MM.1S (cell line): Measurements from ENCODE around the gene ZNF787.

Source experiments
- DNase-seq: peaks from one replicate; pipeline ENCODE4 v3.0.0-alpha.2; 2015
- H2AFZ ChIP-seq: fragments of 300-600 bp; sonication (generic); 2 replicates; pipeline ENCODE4 v1.6.0; 2016; ENCODE audit warnings: antibody characterized with exemption, low read length
- H3F3A ChIP-seq: fragments of 300-600 bp; sonication (generic); 2 replicates; pipeline ENCODE4 v1.6.1; 2016; ENCODE audit warnings: mild to moderate bottlenecking, antibody characterized with exemption, low read length, moderate library complexity, mixed read lengths; ENCODE audit not compliant: insufficient read depth
- H3K27ac ChIP-seq: fragments of 300-600 bp; sonication (generic); 2 replicates; pipeline ENCODE4 v1.5.1; 2016; ENCODE audit warnings: mild to moderate bottlenecking, low read length
- H3K27me3 ChIP-seq: fragments of 300-600 bp; sonication (generic); replicated peaks from 2 replicates; pipeline ENCODE4 v1.6.0; 2016; ENCODE audit warnings: low read length; ENCODE audit not compliant: insufficient read depth
- H3K36me3 ChIP-seq: fragments of 300-600 bp; sonication (generic); replicated peaks from 2 replicates; pipeline ENCODE4 v1.6.1; 2016; ENCODE audit warnings: mild to moderate bottlenecking, low read length, mixed read lengths; ENCODE audit not compliant: insufficient read depth
- H3K4me1 ChIP-seq: fragments of 300-600 bp; sonication (generic); 2 replicates; pipeline ENCODE4 v1.6.1; 2016; ENCODE audit warnings: low read length, mixed read lengths
- H3K4me2 ChIP-seq: fragments of 300-600 bp; sonication (generic); 2 replicates; pipeline ENCODE4 v1.6.0; 2016; ENCODE audit warnings: low read depth, low read length
- H3K4me3 ChIP-seq: fragments of 300-600 bp; sonication (generic); 2 replicates; pipeline ENCODE4 v1.5.1; 2016; ENCODE audit warnings: low read length, mixed read lengths
- H3K79me2 ChIP-seq: fragments of 300-600 bp; sonication (generic); 2 replicates; pipeline ENCODE4 v1.6.1; 2016; ENCODE audit warnings: mixed run types, low read length, mixed read lengths
- H3K9ac ChIP-seq: fragments of 300-600 bp; sonication (generic); 2 replicates; pipeline ENCODE4 v1.6.1; 2016; ENCODE audit warnings: low read length, mixed read lengths
- H3K9me2 ChIP-seq: fragments of 300-600 bp; sonication (generic); replicated peaks from 2 replicates; pipeline ENCODE4 v1.6.1; 2016; ENCODE audit warnings: mild to moderate bottlenecking, low read length, mixed read lengths; ENCODE audit not compliant: insufficient read depth
- H3K9me3 ChIP-seq: fragments of 300-600 bp; sonication (generic); replicated peaks from 2 replicates; pipeline ENCODE4 v1.6.1; 2016; ENCODE audit warnings: mild to moderate bottlenecking, low read length, mixed read lengths; ENCODE audit not compliant: insufficient read depth
- H4K20me1 ChIP-seq: fragments of 300-600 bp; sonication (generic); 2 replicates; pipeline ENCODE4 v1.6.1; 2016; ENCODE audit warnings: mild to moderate bottlenecking, low read length, moderate library complexity, mixed read lengths; ENCODE audit not compliant: insufficient read depth
- EZH2 ChIP-seq: fragments of 300-600 bp; sonication (generic); optimal IDR thresholded peaks from 2 replicates; pipeline ENCODE3; 2017; ENCODE audit warnings: low read depth, mild to moderate bottlenecking, antibody characterized with exemption, low read length, mixed read lengths
- EZH2phosphoT487 ChIP-seq: fragments of 300-600 bp; sonication (generic); IDR thresholded peaks from 2 replicates; pipeline ENCODE4 v1.6.1; 2018; ENCODE audit warnings: antibody characterized with exemption, low read length
- TF ChIP-seq, protein P1 (sequence below): fragments of 300-600 bp; sonication (generic); IDR thresholded peaks from 2 replicates; pipeline ENCODE4 v1.5.1; 2016; ENCODE audit warnings: antibody characterized with exemption, low read length, mixed read lengths

The ZNF787 gene

GRCh38 chr19:56126983-56127780, 6.1 kb upstream of the ZNF787 start:
- no peak overlapping the region for H3K4me2 ChIP-seq
- H3K36me3 ChIP-seq: no peaks in the 10 kb centered on the region
- no peaks in the 10 kb centered on the region for H3K4me1 ChIP-seq
- TF ChIP-seq EZH2 (no peak), EZH2phosphoT487 (no peak)
- TF ChIP-seq, protein P1, sequence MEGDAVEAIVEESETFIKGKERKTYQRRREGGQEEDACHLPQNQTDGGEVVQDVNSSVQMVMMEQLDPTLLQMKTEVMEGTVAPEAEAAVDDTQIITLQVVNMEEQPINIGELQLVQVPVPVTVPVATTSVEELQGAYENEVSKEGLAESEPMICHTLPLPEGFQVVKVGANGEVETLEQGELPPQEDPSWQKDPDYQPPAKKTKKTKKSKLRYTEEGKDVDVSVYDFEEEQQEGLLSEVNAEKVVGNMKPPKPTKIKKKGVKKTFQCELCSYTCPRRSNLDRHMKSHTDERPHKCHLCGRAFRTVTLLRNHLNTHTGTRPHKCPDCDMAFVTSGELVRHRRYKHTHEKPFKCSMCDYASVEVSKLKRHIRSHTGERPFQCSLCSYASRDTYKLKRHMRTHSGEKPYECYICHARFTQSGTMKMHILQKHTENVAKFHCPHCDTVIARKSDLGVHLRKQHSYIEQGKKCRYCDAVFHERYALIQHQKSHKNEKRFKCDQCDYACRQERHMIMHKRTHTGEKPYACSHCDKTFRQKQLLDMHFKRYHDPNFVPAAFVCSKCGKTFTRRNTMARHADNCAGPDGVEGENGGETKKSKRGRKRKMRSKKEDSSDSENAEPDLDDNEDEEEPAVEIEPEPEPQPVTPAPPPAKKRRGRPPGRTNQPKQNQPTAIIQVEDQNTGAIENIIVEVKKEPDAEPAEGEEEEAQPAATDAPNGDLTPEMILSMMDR: no peak
- H3K9ac ChIP-seq: no peak overlapping the region
- H3K27me3 ChIP-seq: no peaks in the 10 kb centered on the region
- H3K27ac ChIP-seq: no peak overlapping the region
- H3K9me2 ChIP-seq: no peaks in the 10 kb centered on the region
- no peaks in the 10 kb centered on the region for H3K79me2 ChIP-seq
- no peak overlapping the region for H3K4me3 ChIP-seq
- no peak overlapping the region for H2AFZ ChIP-seq
- no peaks in the 10 kb centered on the region for H3K9me3 ChIP-seq
- no peak for DNase-seq
- no peaks in the 10 kb centered on the region for H4K20me1 ChIP-seq
- H3F3A ChIP-seq: no peaks in the 10 kb centered on the region

- Histone ChIP-seq H3K36me3 (no peaks in the 10 kb centered on the region), H3K27ac (no peak overlapping the region), H3F3A (no peaks in the 10 kb centered on the region), H4K20me1 (no peaks in the 10 kb centered on the region), H3K4me2 (no peak overlapping the region), H2AFZ (no peak overlapping the region), H3K4me1 (0 out of 2 replicates have a peak, but pooled peaks cover 6% of the 10 kb centered on the region), H3K79me2 (no peaks in the 10 kb centered on the region), H3K9ac (no peak overlapping the region), H3K9me3 (no peaks in the 10 kb centered on the region), H3K27me3 (no peaks in the 10 kb centered on the region), H3K9me2 (no peaks in the 10 kb centered on the region), H3K4me3 (no peak overlapping the region)
- TF ChIP-seq, protein P1: no peak
- TF ChIP-seq EZH2phosphoT487 (no peak), EZH2 (no peak)
- DNase-seq: no peak
Measured at GRCh38 chr19:56125806-56126590, 4.9 kb upstream of the ZNF787 start.

DNA sequence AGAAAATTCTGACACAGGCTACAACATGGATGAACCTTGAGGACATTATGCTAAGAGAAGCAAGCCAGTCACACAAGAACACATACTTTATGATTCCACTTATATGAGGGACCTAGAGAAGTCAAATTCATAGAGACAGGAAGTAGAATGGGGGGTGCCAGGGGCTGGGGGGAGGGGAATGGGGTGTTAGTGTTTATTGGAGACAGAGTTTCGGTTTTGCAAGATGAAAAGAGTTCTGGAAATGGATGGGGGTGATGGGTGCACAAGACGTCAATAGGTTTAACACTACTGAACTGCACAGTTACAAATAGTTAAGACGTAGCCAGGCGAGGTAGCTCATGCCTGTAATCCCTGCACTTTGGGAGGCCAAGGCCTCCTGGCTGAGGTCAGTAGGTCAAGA, 3.5 kb upstream of the ZNF787 start:
- Histone ChIP-seq H3K9me2 (no peaks in the 10 kb centered on the region), H3K27me3 (no peaks in the 10 kb centered on the region), H3K4me2 (no peak overlapping the region), H3K27ac (no peak overlapping the region), H3K36me3 (no peaks in the 10 kb centered on the region), H3K4me1 (peaks cover 10% of the 10 kb centered on the region; the same call in 1 of the 2 replicates), H2AFZ (no peak overlapping the region), H3K4me3 (no peak overlapping the region), H4K20me1 (no peaks in the 10 kb centered on the region), H3K9me3 (no peaks in the 10 kb centered on the region), H3K9ac (no peak overlapping the region), H3F3A (no peaks in the 10 kb centered on the region), H3K79me2 (peaks cover 11% of the 10 kb centered on the region)
- TF ChIP-seq EZH2phosphoT487 (no peak), EZH2 (no peak)
- TF ChIP-seq, protein P1: no peak
- no peak for DNase-seq
